ENCODE data around the gene HPN. TPM values are rescaled to one million over a fixed set of nuclear protein-coding genes. Genes with fewer than 3 reads are reported as not detected.

HPN gene
- total and polyA plus RNA-seq, 2 donors (not counting 3 experiments of a cell fraction or from before 2014, with no cell fraction given) = 0.10 TPM; not detected in 1

DNA sequence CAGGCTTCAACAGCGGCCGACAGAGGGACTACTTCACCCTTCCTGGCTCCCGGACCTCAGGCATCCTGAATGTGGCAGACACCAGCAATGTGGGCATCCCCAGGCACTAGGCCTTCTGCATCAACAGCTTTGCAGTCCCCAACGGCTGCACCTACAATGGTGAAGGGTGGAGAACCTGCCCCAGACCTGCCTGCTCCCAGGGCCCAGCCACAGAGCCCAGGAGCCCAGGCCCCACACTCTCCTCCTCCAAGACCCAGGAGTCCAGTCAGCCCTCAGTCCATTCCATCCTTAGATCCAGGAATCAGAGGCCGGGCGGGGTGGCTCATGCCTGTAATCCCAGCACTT lies 34.5 kb downstream of the HPN start:
- BruUV-seq (replicated peaks) = no TSS peak
- FAIRE-seq = no peak
- dilution Hi-C loops (cut with MboI; ENCODE audit: extremely low pct_ligation_motif_present, low sequenced_read_pairs) = no loop called here

More for the DNA sequence above, 34.5 kb downstream of the HPN start:
- no peaks in the 10 kb centered on the region for H3K36me3 ChIP-seq (ENCODE audit: control insufficient read depth in 2 of 2, extremely low read depth in 1 of 2, insufficient read depth in 2 of 2, low read length in 2 of 2)
- ChIA-PET CTCF (no interaction called here), POLR2A (no interaction called here)
- H3K79me2 ChIP-seq (ENCODE audit: control insufficient read depth, insufficient read depth, low read length) = no peaks in the 10 kb centered on the region
- TF ChIP-seq EZH2 (IDR thresholded peaks at IDR 0.05; ENCODE audit: borderline replicate concordance, low read depth, low read length, severe bottlenecking) (no peak), MYC (IDR thresholded peaks at IDR 0.05; ENCODE audit: low read depth, low read length) (no peak), GATA2 (IDR thresholded peaks at IDR 0.05; ENCODE audit: insufficient read depth, insufficient read length, low read depth, low read length) (no peak), FOS (IDR thresholded peaks at IDR 0.05; ENCODE audit: borderline replicate concordance, insufficient read depth, low read length) (no peak), MAX (IDR thresholded peaks at IDR 0.05; ENCODE audit: insufficient read depth, insufficient read length) (no peak), POLR2A (IDR thresholded peaks at IDR 0.05; ENCODE audit: low read depth, low read length) (no peak), POLR2AphosphoS5 (IDR thresholded peaks at IDR 0.05; ENCODE audit: insufficient read depth, low read depth, low read length) (no peak)
- TF ChIP-seq, protein P1, sequence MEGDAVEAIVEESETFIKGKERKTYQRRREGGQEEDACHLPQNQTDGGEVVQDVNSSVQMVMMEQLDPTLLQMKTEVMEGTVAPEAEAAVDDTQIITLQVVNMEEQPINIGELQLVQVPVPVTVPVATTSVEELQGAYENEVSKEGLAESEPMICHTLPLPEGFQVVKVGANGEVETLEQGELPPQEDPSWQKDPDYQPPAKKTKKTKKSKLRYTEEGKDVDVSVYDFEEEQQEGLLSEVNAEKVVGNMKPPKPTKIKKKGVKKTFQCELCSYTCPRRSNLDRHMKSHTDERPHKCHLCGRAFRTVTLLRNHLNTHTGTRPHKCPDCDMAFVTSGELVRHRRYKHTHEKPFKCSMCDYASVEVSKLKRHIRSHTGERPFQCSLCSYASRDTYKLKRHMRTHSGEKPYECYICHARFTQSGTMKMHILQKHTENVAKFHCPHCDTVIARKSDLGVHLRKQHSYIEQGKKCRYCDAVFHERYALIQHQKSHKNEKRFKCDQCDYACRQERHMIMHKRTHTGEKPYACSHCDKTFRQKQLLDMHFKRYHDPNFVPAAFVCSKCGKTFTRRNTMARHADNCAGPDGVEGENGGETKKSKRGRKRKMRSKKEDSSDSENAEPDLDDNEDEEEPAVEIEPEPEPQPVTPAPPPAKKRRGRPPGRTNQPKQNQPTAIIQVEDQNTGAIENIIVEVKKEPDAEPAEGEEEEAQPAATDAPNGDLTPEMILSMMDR (IDR thresholded peaks at IDR 0.05; ENCODE audit: extremely low read depth in 1 of 2, insufficient read depth in 1 of 2, low read depth in 1 of 2, low read length in 2 of 2) = no peak
- no peak overlapping the region for H3K4me2 ChIP-seq (ENCODE audit: insufficient read depth, low read length)
- H4K20me1 ChIP-seq (replicated peaks; ENCODE audit: control insufficient read depth, extremely low read depth, insufficient read depth, low read length) = no peaks in the 10 kb centered on the region
- no peak overlapping the region for H3K9ac ChIP-seq (replicated peaks; ENCODE audit: extremely low read depth, insufficient read depth, low read length)
- DNase-seq (ENCODE audit: low read depth, low spot score) = no peak
- H3K4me3 ChIP-seq (replicated peaks in 1 of 3; ENCODE audit: insufficient read depth in 1 of 3, low read depth in 1 of 3, low read length in 3 of 3) = no peak overlapping the region
- no peaks in the 10 kb centered on the region for H3K9me1 ChIP-seq (replicated peaks; ENCODE audit: control insufficient read depth, extremely low read depth, insufficient read depth, low read length)
- H3K9me3 ChIP-seq (replicated peaks; ENCODE audit: control insufficient read depth, insufficient read depth, low read length) = no peaks in the 10 kb centered on the region
- H3K4me1 ChIP-seq (ENCODE audit: control insufficient read depth, extremely low read depth, insufficient read depth, low read length) = no peaks in the 10 kb centered on the region
- H3K27me3 ChIP-seq (ENCODE audit: control insufficient read depth in 2 of 2, insufficient read depth in 2 of 2, low read length in 2 of 2) = no peaks in the 10 kb centered on the region
- no peak overlapping the region for H3K27ac ChIP-seq (ENCODE audit: insufficient read depth, low read depth, low read length)
- H2AFZ ChIP-seq (ENCODE audit: low read depth, low read length) = no peak overlapping the region
- intact Hi-C loops (cut with micrococcal nuclease) = no loop called here
